Smooth muscle cell (in vitro differentiated cells): ENCODE results near the gene KCTD1. TPM values are rescaled to one million over a fixed set of nuclear protein-coding genes. Genes with fewer than 3 reads are reported as not detected.

Experiments used
- DNase-seq: peaks from one replicate; lab custom pipeline; 2025; ENCODE audit not compliant: unreplicated experiment; lab: John Stamatoyannopoulos, UW
- H2AFZ ChIP-seq: fragments of 200-600 bp; sonication (generic); 2 replicates; pipeline ENCODE4 v1.6.0; 2016; ENCODE audit warnings: antibody characterized with exemption, low read depth, mild to moderate bottlenecking
- H3F3A ChIP-seq: fragments of 200-600 bp; sonication (generic); 2 replicates; pipeline ENCODE4 v1.6.0; 2017; ENCODE audit warnings: antibody characterized with exemption, low read depth
- H3K27ac ChIP-seq: fragments of 200-600 bp; sonication (generic); 2 replicates; pipeline ENCODE4 v1.5.1; 2016; ENCODE audit warnings: low read depth, mild to moderate bottlenecking
- H3K27me3 ChIP-seq: fragments of 200-600 bp; sonication (generic); 2 replicates; pipeline ENCODE4 v1.6.1; 2016; ENCODE audit warnings: low read depth, mild to moderate bottlenecking
- H3K36me3 ChIP-seq: fragments of 200-600 bp; sonication (generic); 2 replicates; pipeline ENCODE4 v1.5.1; 2016; ENCODE audit warnings: low read depth
- H3K4me1 ChIP-seq: fragments of 200-600 bp; sonication (generic); 2 replicates; pipeline ENCODE4 v1.5.1; 2016; ENCODE audit warnings: low read depth
- H3K4me2 ChIP-seq: fragments of 200-600 bp; sonication (generic); 2 replicates; pipeline ENCODE4 v1.6.0; 2016; ENCODE audit warnings: mild to moderate bottlenecking
- H3K4me3 ChIP-seq: fragments of 200-600 bp; sonication (generic); 2 replicates; pipeline ENCODE4 v1.5.1; 2016; ENCODE audit warnings: mild to moderate bottlenecking
- H3K79me2 ChIP-seq: fragments of 200-600 bp; sonication (generic); 2 replicates; pipeline ENCODE4 v1.6.0; 2016; ENCODE audit warnings: low read depth, mild to moderate bottlenecking
- H3K9ac ChIP-seq: fragments of 200-600 bp; sonication (generic); 2 replicates; pipeline ENCODE4 v1.6.0; 2016; ENCODE audit warnings: low read depth
- H3K9me3 ChIP-seq: fragments of 200-600 bp; sonication (generic); replicated peaks from 2 replicates; pipeline ENCODE4 v1.5.1; 2016; ENCODE audit warnings: low read depth
- H4K20me1 ChIP-seq: fragments of 200-600 bp; sonication (generic); 2 replicates; pipeline ENCODE4 v1.6.0; 2016; ENCODE audit warnings: low read depth
- WGBS: methylation state at CpG from one replicate; pipeline ENCODE4 v1.1.7; 2016; ENCODE audit warnings: low lambda C conversion rate; 5-methylcytosine and 5-hydroxymethylcytosine counted together
- polyA plus RNA-seq: library from polyadenylated mRNA; unstranded; fragments of >200 nt; fragmentation: Nextera tagmentation; extraction: Ambion mirVana; gene quantifications from 2 replicates; pipeline ENCODE4 v1.2.1, GENCODE V29; 2016
- total RNA-seq: library from RNA; depleted of rRNA; stranded (reverse); fragments of >200 nt; gene quantifications from 2 replicates; pipeline ENCODE4 v1.2.3, GENCODE V29; 2014
- TF ChIP-seq, protein P1 (sequence below): fragments of 200-600 bp; sonication (generic); IDR thresholded peaks from 2 replicates; pipeline ENCODE4 v1.5.1; 2017; ENCODE audit warnings: borderline replicate concordance, mild to moderate bottlenecking, antibody characterized with exemption; ENCODE audit not compliant: insufficient read depth, poor library complexity, severe bottlenecking

The KCTD1 gene
- total and polyA plus RNA-seq, 2 experiments from 2014 or later: 2.3 to 11.4 TPM

DNA sequence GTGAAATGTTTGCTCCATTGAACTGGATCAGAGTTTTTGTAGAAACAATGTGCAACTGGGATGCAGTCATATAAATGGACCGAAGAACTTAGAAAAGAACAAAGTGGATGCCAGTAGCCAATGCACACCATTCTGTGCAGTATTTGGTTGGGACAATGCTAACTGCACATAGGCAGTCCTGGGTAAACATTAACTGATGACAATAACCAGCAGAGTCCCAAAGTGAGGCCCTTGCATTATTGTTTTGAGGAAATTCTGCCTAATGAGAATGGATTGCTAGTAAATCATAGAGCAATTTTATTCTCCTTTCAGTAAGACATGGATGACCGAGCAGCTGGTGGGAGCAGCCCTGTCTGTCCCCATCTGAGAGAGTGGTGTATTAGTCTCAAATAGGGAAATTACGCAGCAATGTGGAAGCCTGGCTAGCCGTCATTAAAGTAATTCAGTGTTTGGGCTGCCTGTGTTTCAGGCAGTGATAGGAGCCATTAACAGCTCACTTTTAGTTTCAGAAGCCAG is 94.9 kb downstream of the KCTD1 start:
- H3F3A ChIP-seq: no peaks in the 10 kb centered on the region

DNA sequence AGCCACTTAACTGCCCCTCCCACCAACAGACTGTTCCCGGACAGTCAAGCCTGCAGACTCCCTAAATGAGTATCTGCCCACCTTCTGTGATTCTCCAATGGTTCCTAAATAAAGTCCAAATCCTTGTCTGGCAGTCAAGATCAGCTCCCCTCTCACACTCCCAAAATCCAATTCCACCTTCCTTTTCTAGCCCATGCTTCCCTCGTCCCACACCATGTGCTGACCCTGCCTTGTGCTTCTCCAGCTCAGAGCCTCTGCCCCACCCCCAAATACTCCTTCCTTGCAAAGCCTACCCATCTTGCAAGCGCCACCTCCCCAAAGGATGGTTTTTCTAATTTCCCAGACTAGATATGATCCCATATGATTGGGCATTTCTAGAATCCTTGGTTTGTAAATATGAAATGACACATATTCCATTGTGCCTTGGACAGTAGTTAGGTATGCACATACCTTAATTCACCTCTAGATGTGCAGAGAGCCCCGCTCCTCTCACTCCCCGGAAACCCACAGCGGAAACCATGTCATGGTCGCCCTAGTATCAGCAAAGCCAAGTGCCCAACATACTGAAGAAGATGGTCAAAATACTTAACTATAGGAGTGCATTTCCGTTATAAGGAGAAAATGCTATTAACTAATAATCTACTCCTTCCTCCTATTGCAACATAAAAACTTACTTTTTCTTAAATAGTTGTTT is 97.2 kb downstream of the KCTD1 start:
- Histone ChIP-seq H3K9me3 (no peaks in the 10 kb centered on the region), H4K20me1 (no peaks in the 10 kb centered on the region), H3F3A (no peaks in the 10 kb centered on the region), H3K4me3 (no peak overlapping the region), H3K27ac (no peak overlapping the region), H2AFZ (no peak overlapping the region), H3K9ac (no peak overlapping the region), H3K4me1 (peaks cover 8% of the 10 kb centered on the region), H3K4me2 (no peak overlapping the region), H3K27me3 (no peaks in the 10 kb centered on the region), H3K79me2 (no peaks in the 10 kb centered on the region), H3K36me3 (no peaks in the 10 kb centered on the region)
- DNase-seq: no peak
- TF ChIP-seq, protein P1, sequence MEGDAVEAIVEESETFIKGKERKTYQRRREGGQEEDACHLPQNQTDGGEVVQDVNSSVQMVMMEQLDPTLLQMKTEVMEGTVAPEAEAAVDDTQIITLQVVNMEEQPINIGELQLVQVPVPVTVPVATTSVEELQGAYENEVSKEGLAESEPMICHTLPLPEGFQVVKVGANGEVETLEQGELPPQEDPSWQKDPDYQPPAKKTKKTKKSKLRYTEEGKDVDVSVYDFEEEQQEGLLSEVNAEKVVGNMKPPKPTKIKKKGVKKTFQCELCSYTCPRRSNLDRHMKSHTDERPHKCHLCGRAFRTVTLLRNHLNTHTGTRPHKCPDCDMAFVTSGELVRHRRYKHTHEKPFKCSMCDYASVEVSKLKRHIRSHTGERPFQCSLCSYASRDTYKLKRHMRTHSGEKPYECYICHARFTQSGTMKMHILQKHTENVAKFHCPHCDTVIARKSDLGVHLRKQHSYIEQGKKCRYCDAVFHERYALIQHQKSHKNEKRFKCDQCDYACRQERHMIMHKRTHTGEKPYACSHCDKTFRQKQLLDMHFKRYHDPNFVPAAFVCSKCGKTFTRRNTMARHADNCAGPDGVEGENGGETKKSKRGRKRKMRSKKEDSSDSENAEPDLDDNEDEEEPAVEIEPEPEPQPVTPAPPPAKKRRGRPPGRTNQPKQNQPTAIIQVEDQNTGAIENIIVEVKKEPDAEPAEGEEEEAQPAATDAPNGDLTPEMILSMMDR: no peak
- 96% methylated on average over 8 of the region's 8 CpGs for WGBS

More for the DNA sequence above, 94.9 kb downstream of the KCTD1 start:
- H3K79me2 ChIP-seq: no peaks in the 10 kb centered on the region
- H3K4me2 ChIP-seq: no peak overlapping the region
- WGBS: 93% methylated on average over 4 of the region's 4 CpGs
- TF ChIP-seq, protein P1: no peak
- peaks cover 6% of the 10 kb centered on the region for H3K4me1 ChIP-seq
- H2AFZ ChIP-seq: no peak overlapping the region
- H4K20me1 ChIP-seq: no peaks in the 10 kb centered on the region
- H3K36me3 ChIP-seq: no peaks in the 10 kb centered on the region
- H3K27me3 ChIP-seq: no peaks in the 10 kb centered on the region
- no peak overlapping the region for H3K9ac ChIP-seq
- no peak overlapping the region for H3K27ac ChIP-seq
- DNase-seq: no peak
- H3K4me3 ChIP-seq: no peak overlapping the region
- H3K9me3 ChIP-seq: no peaks in the 10 kb centered on the region

DNA sequence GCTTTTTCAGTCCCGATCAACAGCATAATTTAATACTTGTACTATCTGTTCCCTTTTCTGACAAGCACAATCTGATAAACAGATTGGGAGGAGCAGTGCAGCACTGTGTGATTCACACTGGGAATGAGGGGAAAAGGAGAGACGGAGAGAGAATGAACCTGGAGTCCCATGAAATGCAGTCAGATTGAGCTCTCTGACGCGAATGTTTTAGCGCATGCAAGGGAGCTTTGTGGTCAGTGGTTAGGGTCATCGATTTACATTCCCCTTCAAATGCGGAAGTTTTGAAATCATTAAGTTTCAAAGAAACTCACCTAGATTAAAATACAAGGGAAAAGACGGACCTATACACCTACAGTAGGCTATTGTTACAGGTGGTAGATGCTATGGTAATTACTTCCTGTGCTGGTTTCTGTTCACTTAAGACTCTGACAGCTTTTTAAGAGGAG is 99.6 kb downstream of the KCTD1 start:
- no peak for DNase-seq
- Histone ChIP-seq H3K9me3 (no peaks in the 10 kb centered on the region), H4K20me1 (no peaks in the 10 kb centered on the region), H3K4me3 (no peak overlapping the region), H3K79me2 (no peaks in the 10 kb centered on the region), H3F3A (no peaks in the 10 kb centered on the region), H3K4me2 (peak overlapping the region; percentile 17), H3K9ac (no peak overlapping the region), H3K27ac (no peak overlapping the region), H3K36me3 (no peaks in the 10 kb centered on the region), H3K27me3 (no peaks in the 10 kb centered on the region), H2AFZ (no peak overlapping the region), H3K4me1 (peaks cover 8% of the 10 kb centered on the region)
- TF ChIP-seq, protein P1: no peak
- 62% methylated on average over 8 of the region's 8 CpGs for WGBS

DNA sequence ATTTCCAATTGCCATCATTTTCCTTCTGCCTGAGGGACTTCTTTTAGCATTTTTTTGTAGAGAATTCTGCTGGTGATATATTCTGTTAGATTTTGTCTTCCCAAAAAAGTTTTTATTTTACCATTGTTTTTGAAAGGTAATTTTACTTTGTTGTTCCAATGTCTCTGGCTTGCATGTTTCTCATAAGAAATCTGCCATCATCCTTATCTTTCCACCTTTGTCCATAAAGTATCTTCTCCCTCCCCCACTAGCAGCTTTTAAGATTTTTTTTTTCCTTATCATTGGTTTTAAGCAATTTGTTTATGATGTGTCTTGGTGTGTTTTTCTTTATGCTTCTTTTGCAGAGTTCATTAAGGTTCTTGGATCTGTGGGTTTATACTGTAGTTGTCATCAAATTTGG is 104.5 kb downstream of the KCTD1 start:
- Histone ChIP-seq H3F3A (no peaks in the 10 kb centered on the region), H2AFZ (no peak overlapping the region), H3K36me3 (no peaks in the 10 kb centered on the region), H3K27me3 (no peaks in the 10 kb centered on the region), H4K20me1 (no peaks in the 10 kb centered on the region), H3K9me3 (no peaks in the 10 kb centered on the region), H3K27ac (no peak overlapping the region), H3K4me1 (peaks cover 18% of the 10 kb centered on the region), H3K79me2 (no peaks in the 10 kb centered on the region), H3K9ac (no peak overlapping the region), H3K4me3 (no peak overlapping the region), H3K4me2 (no peak overlapping the region)
- DNase-seq: no peak
- TF ChIP-seq, protein P1: no peak
